ENCODE measurements around the gene GRIK3.

Gene GRIK3

DNA sequence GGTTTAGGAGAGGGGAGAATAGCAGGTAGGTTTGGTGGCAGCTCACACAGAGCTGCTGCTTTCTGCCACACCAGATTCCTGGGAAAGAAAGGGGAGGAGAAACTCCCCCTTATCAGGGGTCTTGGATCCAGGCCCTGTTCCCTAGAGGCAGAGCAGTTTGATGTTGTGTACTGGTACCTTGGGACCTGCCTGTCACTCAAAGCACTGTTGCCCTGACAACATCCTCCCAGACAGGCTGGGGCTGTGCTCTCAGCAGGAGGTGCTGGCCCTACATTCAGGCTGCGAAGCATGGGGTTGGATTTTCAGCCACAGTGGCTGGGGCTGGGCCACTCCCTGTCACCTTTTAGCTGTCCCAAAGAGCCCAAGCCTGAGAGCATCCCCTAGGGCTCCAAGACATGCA lies 188.0 kb downstream of the GRIK3 start:
- no peak for DNase-seq

DNA sequence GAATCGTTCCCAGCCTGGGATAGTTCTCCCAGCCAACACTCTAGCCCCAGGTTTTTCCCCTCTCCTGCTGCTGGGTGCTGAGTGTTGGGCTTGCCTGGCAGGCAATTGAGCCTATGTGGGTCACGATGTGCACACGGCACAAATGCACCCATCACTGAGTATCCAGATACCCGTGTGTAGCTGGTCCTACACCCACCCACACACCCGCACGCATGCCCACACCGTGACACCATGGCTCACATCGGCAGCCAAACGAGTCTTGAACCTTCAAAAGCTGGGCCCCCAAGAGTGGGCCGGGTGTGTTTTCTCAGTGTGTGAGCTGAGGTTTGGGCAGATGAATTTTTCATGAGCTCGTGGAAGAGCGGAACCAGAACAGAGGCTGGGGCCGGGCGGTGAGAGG lies 188.5 kb downstream of the GRIK3 start:
- no peak for DNase-seq

DNA sequence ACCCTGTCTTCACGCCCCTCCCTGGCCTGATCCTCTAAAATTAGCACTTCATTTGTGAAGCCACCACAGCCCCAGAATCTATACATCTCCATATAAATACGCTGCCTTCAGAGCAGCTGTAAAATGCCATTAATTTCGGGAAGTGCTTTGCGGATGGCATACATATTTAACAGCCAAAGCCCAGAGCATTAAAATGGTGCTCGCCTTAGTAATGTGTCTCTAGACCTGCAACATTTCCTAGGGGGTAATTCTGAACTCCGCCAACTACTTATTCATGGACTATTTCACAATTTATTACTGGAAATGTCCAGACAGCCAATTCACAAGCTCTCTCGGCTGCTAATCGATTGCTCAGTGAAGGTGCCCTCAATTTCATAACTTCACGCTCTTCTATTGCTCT lies 189.4 kb downstream of the GRIK3 start:
- DNase-seq: no peak

DNA sequence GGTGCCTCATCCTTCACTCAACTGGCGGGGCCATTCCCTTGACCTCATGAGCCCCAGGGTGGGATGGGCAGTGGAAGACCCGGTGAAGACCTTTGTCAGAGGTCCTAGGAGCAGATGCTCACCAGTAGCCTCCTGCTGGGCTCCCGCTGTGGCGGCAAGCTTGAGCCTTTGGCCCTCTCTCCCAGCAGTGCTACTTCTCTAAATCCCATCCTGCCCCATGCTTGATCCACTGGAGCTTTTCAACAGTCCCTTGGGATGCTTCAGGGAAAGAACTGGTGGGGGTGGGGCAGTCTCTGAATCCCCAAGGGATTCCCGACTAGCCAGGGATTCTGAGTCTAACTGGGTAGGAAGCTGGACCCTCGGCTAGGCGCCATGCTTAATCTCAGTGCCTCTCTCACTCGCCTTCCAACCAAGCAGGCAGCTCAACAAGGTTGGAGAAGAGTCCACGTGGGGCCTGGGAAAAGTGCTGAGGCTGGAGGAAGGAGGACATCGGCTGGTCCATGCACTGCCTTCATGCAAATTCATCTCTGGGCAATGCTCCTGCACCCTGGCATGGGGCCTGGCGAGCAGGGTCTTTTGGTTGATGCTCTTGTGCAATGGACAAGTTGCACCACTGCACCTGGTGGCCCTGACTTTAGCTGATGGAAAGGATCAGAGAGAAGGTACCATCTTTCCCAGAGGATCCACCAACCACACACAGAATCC lies 190.3 kb downstream of the GRIK3 start:
- DNase-seq: no peak

DNA sequence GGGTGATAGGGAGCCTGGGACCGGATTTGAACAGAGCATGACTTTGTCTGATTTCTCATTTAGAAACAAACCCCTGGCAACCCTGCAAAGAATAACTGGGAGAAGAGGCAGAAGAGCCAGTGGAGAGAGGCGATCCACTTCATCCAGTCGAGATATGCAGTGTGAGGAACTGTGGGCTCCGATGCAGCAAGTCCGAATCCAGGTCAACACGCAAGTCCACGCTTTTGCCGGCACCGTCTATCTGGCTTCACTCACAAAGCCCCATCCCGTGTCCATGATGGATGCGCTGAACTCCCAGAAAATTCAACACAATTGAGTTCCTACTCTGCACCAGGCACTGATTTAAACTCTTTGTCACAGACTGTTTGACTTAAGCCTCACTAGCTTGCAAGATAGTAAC lies 191.3 kb downstream of the GRIK3 start:
- no peak for DNase-seq

DNA sequence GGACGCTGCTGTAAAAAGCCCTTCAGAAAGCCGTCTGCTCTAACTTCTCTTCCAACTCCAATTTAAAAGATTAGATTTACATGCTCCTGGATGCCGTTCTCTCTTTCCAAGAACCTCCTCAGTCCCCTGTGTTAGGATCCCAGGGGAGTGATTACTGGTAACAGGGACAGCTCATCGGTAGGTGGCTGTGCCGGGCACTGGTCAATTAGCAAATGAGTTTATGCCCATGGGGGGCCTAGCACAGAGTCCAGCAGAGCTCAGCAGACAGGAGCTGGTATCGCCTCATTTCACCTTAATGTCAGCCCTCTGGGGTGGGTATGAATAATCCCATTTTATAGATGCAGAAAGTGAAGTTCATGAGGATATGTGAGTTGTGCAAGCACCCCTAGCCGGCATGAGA lies 191.9 kb downstream of the GRIK3 start:
- DNase-seq: no peak

DNA sequence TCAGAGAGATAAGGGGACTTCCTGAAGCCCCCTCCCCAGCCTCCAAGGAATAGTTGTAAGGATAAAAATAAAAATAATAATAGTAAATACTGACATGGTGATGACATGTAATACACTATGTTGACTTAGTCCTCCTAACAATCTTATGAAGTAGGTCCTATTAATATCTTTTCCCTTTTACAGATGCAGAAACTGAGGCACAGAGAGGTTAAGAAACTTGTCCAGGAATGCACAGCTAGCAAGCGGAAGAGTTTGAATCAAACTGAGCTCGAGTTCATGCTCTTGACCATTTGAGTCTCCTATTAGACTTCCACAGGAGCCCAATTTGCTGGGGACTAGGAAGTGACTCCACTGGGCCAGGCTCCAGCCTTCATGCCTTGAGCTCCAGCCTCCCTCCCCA lies 194.8 kb downstream of the GRIK3 start:
- DNase-seq: no peak

DNA sequence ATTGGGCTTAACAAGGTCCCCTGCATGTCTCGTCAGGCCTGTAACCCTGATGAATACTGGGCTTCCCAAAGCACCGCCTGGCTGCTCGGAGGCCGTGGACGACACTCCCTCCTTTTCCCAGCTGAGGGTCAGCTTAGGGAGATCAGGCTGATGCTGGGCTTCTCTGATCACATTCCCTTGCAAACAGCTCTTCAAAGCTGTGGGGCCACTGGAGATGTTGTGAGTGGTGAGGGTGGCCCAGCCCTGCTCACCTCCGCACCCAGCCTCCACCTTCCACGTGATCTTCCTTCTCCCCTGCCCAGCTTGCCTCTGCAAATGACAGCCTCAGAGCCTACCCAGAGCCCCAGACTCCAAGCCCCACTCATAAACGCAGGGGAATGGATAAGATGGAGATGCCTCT lies 195.4 kb downstream of the GRIK3 start:
- no peak for DNase-seq

DNA sequence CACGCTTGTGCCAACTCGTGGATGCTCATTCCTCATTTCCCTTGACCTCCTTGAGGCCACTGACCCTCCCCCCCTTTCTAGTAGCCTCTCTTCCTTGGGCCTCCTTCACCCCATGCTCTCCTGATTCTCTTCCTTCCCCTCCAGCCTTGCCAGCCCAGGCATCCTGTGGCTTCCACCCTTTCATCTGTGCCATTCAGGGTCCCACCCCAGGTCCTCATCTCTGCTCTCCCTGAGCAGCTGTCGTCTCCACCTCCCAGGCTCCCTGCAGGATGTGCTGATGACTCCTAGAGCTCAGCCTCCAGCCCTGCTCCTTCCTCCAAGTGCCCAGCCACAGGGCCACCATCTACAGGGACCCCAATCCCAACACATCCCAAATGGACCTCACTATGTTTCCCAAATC lies 197.4 kb downstream of the GRIK3 start:
- DNase-seq: no peak

DNA sequence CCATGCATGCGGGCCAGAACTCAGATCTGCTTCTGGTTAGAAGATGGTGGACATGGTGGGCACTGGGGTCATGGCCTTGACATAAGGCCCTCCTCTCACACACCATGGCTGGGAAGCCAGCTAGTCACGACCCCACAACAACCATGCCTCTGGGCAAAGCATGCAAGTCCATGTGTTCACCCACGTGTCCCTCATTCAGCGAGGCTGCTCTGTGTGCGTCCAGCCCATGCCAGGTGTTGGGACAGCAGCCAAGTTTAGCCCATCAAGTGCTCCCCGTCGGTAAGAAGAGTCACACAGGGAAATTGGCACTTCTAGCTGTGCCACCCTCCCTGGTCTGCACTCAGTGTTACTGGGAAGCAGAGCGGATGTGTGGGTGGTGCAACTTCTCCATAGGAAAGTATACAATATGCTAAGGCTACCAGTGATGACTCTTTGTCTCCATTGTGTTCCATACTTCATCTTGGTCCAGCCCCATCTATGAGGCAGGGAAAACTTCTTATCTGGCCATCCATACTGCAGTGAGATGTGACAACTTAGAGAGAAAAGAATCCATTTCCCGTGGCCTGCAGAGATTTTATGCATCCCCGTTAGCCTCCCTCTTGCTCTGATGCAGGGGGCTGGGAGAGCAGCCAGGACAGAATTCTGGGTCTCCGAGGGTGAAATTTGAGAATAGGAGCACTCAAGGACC lies 198.0 kb downstream of the GRIK3 start:
- DNase-seq: no peak

DNA sequence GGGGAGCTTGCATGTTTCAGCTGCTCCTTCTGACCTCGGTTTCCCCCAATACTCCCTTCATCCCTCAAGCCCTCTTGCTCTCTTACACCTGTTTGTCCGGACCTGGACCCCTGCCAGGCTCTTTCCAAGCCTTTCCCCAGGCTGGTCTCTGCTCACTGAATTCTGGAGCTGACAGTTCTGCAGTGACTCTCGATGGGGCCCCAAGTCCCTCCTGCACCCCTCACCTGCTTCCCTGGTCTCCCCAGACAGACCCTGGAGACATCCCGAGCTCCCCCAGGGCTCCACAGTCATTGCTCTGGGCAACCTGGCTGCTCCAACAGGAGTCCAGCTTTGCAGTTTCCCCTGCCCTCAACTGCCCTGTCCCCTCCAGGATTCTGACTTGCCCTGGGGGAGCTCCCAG lies 198.6 kb downstream of the GRIK3 start:
- no peak for DNase-seq

DNA sequence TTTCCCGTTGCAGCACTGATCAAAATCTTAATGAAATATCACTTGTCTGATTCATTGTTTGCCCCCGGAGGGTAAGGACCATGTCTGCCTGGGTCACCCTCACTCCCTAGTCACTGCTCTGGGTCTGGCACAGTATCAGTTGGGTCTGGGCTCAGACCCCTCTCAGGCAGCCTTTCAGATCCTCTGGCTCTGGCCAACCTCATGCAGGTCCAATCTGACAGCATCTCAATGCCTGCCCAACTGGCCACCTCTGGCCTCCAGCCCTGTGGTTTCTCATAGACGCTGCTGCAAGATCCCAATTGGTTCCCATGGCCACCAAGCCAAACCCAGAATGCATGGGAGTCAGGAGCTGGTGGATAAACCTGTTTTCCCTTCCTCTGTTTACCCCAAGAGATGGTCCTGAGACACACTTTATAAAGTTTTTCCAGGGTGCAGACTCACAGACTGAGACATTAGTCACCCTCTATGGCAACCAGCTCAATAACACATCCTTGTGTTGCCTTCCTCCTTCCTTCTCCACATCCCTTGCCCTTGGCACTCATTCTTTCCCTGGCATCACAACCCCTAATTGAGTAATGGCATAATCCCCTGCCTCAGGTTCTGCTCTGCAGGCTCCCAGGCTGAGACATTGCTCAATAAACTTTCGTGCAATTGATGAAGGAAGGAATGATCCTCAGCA lies 199.2 kb downstream of the GRIK3 start:
- no peak for DNase-seq

DNA sequence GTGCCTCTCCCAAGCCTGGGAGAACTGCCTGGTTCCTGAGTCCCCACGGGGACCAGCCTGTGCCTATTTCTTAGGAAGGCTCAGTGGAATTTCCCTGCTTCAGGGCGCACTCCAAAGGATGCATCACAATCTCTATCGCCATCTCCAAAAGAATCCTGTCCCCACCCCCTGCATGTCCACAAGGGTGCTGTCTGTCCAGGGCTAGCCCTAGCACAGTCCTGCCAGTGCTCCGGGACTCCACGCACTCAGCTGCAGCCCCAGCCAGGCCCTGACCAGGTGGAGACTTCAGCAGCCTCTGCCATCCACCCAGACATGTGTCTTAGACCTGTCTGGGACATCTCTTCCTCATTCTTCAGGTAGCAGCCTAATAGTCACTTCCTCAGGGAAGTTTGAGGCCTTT lies 199.7 kb downstream of the GRIK3 start:
- no peak for DNase-seq

DNA sequence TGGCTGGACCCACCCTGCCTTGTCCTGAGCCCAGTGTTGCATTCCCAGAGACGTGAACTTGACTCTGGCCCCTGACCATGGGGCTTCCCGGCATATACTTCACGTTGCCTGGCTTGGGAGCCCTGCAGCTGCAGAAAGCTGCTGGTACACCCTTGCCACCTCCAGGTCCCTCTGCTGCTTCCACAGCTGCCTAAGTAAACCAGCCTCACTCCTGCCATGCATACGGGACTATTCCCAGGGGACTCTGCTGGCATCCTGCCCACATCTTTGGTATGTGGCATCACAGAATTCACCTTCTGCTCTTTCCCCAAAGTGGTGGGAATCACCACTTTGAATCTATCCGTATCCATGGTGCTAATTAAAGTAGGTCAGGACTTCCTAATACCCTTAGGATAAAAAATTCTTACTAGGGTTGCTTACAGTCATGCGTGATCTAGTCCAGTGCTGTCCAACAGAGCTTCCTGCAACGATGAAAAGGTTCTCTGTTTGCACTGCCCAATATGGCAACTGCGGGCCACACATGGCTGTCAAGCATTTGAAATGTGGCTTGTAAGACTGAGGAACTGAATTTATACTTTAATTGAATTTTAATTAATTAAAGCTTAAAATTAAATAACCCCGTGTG lies 203.0 kb downstream of the GRIK3 start:
- DNase-seq: no peak

DNA sequence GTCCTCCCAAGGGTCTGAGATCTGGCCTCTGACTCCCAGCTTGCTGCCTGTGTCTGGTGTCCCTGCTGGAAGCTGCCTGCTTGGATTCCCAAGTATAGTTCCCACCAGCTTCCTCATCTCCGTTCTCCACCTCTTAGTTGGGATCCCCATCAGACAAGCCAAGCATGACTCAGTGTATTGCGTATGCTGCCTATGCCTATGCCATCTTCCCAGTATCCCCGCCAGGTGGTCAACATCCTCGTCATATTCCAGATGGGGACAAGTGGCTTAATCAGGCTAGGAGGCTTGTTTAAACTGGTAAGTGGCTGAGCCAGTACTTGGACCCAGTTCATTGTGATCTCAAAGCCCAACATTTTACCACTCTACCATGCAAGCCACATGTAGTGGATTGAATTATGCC lies 204.4 kb downstream of the GRIK3 start:
- no peak for DNase-seq

DNA sequence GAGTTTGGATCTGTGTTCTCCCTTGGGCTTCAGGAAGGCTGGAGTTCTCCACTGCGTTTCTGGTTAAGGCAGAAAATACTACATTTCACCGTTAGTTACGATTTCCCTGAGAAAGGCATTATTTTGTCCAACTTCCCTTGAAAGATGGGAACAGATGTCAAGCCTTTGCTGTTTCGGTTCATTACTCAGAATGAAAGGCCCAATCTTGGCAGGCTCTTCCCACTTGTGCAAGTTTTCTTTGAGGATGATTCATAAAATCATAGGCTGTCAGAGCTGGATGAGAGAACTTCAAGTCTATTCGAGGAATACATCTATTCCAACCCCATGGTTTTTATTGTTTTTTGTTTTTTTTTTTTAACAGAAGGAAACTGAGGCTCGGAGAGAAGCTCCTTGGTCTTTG lies 205.2 kb downstream of the GRIK3 start:
- no peak for DNase-seq

DNA sequence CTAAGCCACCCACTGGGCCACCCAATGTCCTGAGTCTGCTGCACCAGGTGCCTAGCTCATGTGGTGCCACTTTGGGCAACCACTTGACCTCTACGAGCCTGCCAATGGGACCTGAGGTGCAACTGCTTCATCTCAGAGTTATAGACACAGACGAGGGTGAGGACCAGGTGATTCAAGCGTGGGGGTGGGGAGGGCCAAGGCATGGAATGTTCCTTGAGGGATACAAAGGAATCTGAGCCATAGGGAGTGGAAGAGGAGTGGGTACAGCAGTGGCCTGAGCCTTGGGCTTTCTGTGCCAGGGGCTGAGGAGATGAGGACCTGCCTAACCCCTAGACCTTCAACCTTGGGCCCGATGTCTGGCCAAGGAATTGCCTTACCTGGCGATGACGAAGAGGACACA lies 209.1 kb downstream of the GRIK3 start:
- no peak for DNase-seq

DNA sequence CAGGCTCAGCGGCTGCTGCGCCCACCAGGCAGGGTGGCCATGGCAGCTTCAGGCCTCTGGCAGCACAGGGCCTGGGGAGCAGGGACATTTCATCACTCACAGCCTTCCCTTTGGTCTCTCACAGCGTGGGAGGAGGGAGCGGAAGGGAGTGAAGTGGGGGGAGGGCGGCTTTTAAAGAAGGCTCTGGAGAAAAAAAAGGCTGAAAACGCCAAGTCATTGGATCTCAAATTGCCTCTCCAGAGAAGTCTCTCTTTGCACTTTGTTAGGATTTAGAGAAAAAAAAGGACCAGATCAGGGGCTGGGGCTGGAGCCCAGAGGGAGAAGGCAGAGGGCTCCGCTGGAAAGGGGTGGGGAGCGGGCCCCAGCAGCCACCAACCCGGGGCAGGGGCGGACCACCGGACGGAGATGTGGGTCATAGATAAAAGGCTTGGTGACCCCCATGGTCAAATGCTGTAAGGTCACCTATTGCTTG lies 209.9 kb downstream of the GRIK3 start:
- DNase-seq: no peak

DNA sequence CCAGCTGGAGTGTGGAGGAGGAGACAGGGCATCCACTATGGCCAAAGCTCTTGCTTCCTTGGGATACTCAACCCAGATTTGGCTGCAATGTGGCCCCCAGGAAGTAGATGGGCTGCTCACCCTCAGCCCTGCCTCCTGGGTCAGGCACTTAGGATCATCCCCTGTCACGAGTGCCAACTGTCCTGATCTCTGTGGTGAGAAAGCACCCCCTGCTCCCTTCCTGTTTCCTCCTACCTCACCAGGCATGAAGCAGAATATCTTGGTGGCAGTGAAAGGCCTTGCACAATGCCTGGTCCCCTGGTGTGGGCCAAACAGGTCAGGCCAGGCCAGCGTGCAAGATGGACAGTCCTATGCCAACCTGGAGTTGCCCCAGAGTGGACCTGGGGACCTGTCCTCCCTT lies 211.7 kb downstream of the GRIK3 start:
- DNase-seq: no peak

DNA sequence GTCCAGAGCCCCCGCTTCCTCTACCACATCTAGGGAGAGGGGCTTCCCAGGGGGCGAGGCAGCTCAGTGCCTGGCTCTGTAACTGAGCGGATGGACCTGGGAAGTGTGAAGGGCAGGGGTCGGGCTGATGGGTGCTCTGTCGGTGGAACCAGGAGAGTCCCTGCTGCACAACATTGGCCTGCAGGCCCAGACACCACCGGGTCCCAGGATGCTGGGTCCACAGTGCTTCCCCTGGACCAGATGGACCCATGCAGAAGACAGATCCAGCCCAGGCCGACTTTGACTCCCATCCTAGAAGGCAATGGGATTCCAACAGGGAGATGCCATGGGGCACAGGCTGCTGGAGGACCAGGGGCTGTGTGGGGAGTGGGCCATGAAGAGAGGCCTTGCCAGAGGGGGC lies 212.9 kb downstream of the GRIK3 start:
- DNase-seq: no peak

DNA sequence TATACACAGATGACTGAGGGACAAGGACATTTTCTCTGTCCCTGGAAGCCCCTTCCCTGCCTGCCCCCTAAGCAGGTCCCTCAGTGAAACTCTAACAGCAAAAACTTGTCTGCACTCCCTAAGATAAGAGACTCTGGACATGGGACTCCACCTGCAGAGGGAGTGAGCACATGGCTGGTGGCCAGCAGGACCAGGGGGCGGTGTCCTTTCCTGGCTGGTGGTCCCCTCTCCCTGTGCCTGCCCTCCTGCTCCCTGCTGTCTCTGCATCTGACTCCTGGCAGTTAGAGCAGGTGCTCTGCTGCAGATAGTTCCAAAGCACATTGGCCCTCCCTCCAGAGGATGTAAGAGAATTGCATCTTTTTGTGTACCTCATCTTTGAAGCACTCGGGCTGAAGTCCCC lies 215.5 kb downstream of the GRIK3 start:
- no peak for DNase-seq

DNA sequence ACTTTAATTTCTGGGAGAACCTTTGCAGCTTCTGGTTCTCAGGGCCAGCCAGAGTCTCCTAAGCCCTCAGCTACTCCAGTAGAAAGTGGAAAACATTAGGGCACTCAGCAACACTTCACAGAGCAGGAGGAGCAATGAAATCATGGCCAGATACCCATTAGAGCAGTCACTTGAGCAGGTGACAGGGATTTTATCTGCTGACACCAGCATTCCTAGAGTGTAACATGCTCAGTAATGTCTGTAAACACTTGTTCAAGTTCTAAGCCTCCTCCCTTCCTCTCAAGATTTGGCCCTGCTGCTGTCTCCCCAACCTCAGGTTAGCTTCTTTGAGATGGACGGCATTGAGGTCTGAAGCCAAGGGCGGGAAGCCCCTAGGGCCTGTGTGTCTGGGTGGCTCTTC lies 218.0 kb downstream of the GRIK3 start:
- DNase-seq: no peak

DNA sequence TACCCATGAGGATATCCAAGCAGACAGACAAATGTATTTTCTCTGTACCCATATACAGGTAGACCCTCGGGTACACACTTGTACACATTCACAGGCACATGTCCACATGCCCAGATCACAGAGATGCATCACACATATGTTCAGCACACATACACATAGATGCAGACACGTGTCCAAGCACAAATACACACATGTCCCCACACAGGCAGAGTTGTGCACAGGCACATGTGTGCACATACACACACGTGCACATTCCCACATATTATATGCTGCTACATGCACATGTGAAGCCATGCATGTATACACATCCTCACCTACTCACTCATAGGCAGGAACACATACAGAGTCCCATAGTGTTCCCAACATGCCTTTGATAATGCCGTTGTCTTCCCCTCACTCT lies 219.5 kb downstream of the GRIK3 start:
- DNase-seq: no peak

DNA sequence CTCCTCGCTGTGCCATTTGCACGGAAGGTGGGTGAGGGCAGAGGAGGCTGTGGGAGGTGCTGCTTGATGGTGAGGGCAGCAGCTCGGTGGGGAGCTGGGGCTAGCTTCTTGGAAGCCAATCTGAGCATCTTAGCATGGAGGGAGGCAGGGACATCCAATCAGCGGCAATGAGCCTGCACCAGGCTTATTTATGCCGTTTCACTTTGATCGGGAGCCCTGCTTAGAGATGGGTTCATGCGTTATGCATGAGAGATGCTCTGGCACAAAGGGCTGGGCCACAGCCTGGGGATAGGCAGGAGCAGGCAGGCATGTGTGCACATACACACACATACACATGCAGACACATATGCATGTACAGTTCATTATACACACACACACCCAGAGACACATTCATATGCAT lies 220.2 kb downstream of the GRIK3 start:
- no peak for DNase-seq
